Erythroblast (primary cell): ENCODE measurements around the gene RFC1.
"Not testable (repeated sequence)": the region's sequence is repeated elsewhere in the genome, so short reads cannot be mapped to it uniquely, and the experiment has no call there.

Source experiments
- DNase-seq, 2 experiments: peaks; one replicate each; lab custom pipeline; 2025; lab: John Stamatoyannopoulos, UW
- GATA1 ChIP-seq: IDR thresholded peaks from 2 replicates; pipeline ENCODE4 v1.6.1; 2011; ENCODE audit warnings: low read depth, mild to moderate bottlenecking, control low read depth, low read length, moderate library complexity
- POLR2A ChIP-seq: IDR thresholded peaks from 2 replicates; pipeline ENCODE4 v1.6.1; 2011; ENCODE audit warnings: mild to moderate bottlenecking, low read length

Gene RFC1, protein sequence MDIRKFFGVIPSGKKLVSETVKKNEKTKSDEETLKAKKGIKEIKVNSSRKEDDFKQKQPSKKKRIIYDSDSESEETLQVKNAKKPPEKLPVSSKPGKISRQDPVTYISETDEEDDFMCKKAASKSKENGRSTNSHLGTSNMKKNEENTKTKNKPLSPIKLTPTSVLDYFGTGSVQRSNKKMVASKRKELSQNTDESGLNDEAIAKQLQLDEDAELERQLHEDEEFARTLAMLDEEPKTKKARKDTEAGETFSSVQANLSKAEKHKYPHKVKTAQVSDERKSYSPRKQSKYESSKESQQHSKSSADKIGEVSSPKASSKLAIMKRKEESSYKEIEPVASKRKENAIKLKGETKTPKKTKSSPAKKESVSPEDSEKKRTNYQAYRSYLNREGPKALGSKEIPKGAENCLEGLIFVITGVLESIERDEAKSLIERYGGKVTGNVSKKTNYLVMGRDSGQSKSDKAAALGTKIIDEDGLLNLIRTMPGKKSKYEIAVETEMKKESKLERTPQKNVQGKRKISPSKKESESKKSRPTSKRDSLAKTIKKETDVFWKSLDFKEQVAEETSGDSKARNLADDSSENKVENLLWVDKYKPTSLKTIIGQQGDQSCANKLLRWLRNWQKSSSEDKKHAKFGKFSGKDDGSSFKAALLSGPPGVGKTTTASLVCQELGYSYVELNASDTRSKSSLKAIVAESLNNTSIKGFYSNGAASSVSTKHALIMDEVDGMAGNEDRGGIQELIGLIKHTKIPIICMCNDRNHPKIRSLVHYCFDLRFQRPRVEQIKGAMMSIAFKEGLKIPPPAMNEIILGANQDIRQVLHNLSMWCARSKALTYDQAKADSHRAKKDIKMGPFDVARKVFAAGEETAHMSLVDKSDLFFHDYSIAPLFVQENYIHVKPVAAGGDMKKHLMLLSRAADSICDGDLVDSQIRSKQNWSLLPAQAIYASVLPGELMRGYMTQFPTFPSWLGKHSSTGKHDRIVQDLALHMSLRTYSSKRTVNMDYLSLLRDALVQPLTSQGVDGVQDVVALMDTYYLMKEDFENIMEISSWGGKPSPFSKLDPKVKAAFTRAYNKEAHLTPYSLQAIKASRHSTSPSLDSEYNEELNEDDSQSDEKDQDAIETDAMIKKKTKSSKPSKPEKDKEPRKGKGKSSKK

DNA sequence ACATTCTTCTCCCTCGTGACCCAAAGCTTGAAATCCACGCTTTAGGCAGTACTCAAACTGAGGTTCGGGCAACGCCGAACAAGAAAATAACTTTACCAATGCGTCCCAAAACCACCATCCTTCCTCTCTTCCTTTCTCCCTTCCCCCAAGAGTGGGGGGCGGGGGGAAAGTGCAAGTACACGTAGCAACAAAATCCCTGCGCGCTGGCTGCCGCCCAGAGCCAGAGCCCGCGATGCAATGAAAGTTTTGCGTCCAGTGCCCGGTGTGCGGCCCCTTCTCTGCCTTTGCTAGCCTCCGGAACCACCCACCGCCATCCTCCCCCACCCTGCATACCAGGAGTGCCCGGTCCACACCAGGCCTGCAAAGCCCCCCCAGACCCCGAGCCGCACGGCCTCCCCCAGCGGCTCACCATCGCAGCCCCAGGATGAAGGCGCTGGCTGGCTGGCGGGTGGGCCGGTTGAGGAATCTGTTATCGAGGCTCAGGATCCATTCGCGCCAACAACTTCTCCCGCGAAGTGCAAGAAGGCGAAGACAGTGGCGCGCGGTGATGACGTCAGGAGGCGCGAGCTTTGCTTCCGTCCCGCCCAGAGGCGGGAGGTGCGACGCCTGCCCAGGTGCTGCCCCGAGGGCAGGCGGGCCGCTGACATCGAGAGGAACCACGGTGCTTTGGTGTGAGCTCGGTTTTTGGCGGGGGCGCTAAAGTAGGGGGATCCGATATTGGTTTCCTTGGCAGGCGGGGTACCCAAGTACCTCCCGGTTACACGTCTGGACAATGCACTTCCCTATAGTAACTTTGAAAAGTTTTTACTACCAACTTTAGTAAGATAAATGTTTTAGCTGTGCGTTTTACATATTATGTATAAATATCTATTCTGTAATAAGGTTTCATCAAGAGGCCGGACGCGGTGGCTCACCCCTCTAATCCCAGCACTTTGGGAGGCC, at the start of gene RFC1:
RFC1 (minus strand) TSS at position 533 of the 942 bp plus-strand sequence; CDS start at position 412, 121 bp downstream.
- DNase-seq = peak; percentile 98
- TF ChIP-seq POLR2A = peak; percentile 78
- TF ChIP-seq GATA1 = no peak

DNA sequence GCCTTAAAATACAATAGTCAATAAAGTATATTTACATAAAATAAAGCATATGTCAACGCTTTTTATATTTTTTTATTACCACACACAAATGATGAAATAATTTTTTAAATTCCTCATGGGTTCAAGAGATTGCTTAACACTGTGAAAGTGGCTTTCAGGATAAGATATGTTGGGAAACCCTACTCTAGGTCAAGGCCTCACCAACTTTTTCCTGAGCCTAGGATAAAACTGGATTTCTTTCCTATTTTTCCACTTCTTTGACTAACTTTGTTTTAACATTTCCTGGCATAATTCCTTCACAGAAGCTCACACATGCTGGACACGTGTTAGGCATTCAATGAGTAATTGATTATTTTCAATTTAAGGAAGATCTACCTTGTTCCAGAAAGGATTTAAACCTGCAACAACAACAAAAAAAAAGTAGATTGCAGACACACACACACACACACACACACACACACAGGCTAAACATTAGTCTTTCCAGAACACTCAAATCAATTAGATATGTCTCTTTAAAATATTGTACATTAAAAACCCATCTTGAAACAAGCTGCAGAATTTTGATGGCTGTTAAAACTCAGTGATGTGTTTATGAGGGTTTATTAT, 49.6 kb upstream of the RFC1 start:
- DNase-seq = no peak
- no peak for TF ChIP-seq POLR2A
- TF ChIP-seq GATA1 = no peak

DNA sequence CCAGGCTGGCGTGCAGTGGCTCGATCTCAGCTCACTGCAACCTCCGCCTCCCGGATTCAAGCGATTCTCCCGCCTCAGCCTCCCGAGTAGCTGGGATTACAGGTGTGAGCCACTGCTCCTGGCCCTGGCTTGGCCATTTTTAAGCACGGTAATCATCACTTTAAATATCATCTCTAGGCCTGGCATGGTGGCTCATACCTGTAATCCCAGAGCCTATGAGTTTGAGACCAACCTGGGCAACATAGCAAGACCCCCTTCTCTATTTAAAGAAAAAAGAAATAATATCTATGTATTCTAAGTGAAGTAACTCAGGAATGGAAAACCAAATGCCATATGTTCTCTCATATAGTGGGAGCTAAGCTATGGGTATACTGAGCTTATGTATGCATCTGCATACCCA, 45.4 kb upstream of the RFC1 start:
- DNase-seq = not testable (repeated sequence)

DNA sequence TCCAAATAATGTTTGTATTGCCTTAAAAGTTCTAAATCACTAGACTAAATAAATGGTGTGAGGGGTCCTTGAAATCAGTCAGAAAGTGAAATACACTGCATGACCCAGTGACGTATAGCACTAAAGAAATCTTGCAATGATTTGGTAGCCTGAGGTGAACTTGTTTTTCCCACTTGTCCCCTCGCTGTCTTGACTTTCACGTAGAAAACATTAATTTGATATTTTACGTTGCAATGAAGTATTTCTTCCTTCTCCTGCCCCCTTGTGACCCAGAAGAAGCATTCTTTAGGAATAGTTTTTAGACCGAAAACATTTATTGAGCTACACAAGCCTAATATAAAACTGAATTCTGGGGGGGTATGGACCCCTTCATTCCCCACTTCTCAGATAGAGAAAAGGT, 44.3 kb upstream of the RFC1 start:
- peak in 1 of 2 experiments; percentile 9 for DNase-seq
- TF ChIP-seq GATA1 (no peak), POLR2A (no peak)

DNA sequence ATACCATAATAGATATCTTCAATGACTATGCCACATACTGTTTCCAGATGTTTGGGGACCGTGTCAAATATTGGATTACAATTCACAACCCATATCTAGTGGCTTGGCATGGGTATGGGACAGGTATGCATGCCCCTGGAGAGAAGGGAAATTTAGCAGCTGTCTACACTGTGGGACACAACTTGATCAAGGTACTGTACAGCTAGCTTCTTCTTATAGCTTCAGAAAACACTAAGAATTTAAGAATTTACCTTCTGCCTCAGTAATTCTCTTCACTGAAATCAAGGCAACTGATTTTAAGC, 41.4 kb upstream of the RFC1 start:
- TF ChIP-seq POLR2A (no peak), GATA1 (no peak)
- no peak for DNase-seq

DNA sequence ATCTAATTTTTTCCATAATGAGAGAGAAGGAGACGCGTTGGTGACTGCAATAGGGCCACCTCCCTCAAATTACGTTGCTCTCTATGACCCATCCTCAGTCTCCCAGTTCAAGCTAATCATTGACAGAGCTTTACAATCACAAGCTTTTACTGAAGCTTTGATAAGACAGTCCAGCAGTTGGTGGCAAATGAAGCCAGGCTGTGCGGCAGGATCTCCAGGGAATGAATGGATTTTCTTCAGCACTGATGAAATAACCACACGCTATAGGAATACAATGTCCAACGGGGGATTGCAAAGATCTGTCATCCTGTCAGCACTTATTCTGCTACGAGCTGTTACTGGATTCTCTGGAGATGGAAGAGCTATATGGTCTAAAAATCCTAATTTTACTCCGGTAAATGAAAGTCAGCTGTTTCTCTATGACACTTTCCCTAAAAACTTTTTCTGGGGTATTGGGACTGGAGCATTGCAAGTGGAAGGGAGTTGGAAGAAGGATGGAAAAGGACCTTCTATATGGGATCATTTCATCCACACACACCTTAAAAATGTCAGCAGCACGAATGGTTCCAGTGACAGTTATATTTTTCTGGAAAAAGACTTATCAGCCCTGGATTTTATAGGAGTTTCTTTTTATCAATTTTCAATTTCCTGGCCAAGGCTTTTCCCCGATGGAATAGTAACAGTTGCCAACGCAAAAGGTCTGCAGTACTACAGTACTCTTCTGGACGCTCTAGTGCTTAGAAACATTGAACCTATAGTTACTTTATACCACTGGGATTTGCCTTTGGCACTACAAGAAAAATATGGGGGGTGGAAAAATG, 40.8 kb upstream of the RFC1 start, which contains the start of gene KLB:
KLB (plus strand) TSS at position 168 of the 821 bp plus-strand sequence; CDS start at position 188, 20 bp downstream.
- TF ChIP-seq POLR2A = no peak
- DNase-seq = no peak

DNA sequence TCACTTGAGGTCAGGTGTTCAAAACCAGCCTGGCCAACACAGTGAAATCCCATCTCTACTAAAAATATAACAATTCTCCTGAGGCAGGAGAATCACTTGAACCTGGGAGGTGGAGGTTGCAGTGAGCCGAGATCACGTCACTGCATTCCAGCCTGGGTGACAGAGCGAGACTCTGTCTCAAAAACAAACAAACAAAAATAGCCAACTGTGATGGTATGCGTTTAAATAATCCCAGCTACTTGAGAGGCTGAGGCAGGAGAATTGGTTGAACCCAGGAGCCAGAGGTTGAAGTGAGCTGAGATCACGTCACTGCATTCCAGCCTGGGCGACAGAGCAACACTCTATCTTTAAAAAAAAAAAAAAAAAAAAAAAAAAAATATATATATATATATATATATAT, 35.5 kb upstream of the RFC1 start:
- not testable (repeated sequence) for DNase-seq

DNA sequence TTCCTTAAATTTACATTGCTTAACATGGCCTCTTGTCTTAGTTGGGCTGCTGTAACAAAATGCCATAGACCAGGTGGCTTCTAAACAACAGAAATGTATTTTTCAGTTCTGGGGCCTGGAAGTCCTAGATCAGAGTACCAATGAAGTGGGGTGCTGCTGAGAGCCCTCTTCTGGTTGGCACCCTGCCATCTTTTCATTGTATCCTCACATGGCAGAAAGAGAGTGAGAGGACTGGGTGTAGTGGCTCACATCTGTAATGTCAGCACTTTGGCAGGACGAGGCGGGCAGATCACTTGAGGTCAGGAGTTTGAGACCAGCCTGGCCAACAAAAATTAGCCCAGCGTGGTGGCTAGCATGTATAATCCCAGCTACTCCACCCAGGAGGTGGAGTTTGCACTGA, 28.5 kb upstream of the RFC1 start:
- peak; percentile 6 to 12 for DNase-seq
- TF ChIP-seq GATA1 (no peak), POLR2A (no peak)

DNA sequence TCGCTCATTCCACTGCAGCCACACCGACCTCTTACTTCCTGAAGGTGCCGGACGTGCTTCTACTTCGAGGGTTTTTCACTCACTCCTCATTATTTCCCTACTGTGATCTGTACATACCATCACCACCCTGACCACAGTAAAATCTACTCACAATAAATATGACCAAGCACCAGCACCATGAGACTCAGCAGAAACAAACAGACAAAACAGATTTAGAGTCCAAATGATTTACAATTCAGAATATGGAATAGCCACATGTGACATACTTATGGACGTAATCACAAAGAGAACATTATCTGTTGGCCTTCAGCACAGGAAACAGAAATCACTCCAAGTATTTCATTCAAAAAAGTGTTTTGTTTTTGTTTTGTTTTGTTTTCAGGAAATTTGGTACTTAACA, 24.4 kb upstream of the RFC1 start:
- TF ChIP-seq POLR2A (no peak), GATA1 (no peak)
- DNase-seq = no peak

DNA sequence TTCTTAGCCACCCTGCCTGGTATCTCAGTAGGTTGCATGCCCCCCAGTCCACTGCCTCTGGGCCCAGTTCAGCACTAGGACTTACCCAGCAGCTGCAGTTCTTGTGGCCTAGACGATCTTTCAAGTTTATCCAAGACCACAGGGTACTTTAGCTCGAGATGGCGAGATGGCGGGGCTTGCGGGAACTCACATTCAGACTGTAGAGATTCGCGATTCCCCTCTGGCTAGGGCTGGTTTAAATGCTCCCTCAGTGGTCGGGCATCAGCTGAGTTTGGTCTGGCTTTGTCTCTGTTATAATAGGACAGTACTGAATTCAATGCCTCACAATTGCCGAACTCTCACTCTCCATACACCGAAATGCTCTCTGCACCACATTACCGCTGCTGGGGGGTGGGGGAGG, 18.4 kb upstream of the RFC1 start:
- no peak for DNase-seq
- TF ChIP-seq POLR2A (no peak), GATA1 (no peak)

DNA sequence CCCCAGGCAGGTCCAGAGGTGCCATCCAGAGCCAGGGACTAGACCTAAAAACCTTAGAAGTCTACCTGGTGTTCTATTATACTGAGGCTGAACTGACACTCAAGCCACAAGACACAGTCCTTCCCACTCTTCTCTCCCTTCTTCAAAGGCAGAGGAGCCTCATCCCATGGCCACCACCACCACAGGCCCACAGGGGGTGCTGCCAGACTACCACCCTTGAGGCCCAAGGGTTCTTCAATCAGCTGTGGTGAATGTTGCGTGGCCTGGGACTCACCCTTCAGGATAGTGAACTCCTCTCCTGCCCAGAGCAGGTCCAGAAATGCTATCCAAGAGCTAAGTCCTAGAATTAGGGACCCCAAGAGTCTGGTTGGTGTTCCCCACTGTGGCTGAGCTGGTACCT, 17.5 kb upstream of the RFC1 start:
- DNase-seq = no peak
- TF ChIP-seq POLR2A (no peak), GATA1 (no peak)

DNA sequence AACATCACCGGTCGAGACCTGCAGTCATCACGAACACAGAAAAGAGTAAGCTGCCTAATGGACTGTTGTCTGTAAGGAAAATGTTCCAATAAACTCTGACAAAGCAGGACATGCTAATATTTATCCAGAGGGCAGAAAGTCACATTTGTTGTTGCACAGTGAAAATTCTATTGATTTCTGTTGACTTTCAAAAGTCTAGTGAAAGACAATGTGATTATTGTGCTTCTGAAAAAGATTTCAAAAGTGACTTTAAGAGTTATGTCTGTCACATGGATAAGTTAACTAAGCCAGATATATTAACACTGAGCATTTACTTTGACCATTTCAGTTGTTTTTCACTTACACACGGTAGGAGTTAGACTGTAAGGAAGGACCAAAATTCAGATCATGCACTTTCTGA, 9.3 kb upstream of the RFC1 start:
- no peak for TF ChIP-seq GATA1
- no peak for TF ChIP-seq POLR2A

DNA sequence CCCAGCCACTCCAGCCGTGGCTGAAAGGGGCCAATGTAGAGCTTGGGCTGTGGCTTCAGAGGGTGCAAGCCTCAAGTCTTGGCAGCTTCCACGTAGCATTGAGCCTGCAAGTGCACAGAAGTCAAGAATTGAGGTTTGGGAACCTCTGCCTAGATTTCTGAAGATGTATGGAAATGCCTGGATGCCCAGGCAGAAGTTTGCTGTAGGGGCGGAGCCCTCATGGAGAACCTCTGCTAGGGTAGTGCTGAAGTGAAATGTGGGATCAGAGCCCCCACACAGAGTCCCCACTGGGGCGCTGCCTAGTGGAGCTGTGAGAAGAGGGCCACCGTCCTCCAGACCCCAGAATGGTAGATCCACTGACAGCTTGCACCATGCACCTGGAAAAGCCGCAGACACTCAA, 5.0 kb upstream of the RFC1 start:
- not testable (repeated sequence) for DNase-seq

More for the DNA sequence above, 9.3 kb upstream of the RFC1 start:
- no peak for DNase-seq
